Measurements from ENCODE around the gene SWI5.
A peak's percentile ranks its signal among the peaks of the same experiment; 100 is the strongest.

The SWI5 gene

GRCh38 chr9:128297221-128297773, 21.2 kb downstream of the SWI5 start:
- no peak for DNase-seq (ENCODE audit: low spot score)
- ChIA-PET POLR2A (ENCODE audit: low non-redundant PET) (no interaction called here), CTCF (interaction anchor here (0.6 to 4.8 kb wide), 3 partner anchors 13 to 44 kb away, joined by 3 to 48 read pairs (median 4); no protein-coding TSS in a partner anchor)
- no peak for TF ChIP-seq CTCF (conservative IDR thresholded peaks at IDR 0.05; ENCODE audit: low read depth)
- peak overlapping the region; percentile 71 for H3K27ac ChIP-seq

GRCh38 chr9:128298535-128299482, 22.7 kb downstream of the SWI5 start:
- ChIA-PET CTCF (interaction anchor here (0.6 to 4.8 kb wide), 3 partner anchors 23 to 43 kb away, joined by 3 to 48 read pairs (median 22); no protein-coding TSS in a partner anchor), POLR2A (ENCODE audit: low non-redundant PET) (interaction anchor here (0.7 kb wide), 2 partner anchors 21 to 34 kb away, joined by 4 to 6 read pairs; no protein-coding TSS in a partner anchor)
- no peak for TF ChIP-seq CTCF (conservative IDR thresholded peaks at IDR 0.05; ENCODE audit: low read depth)
- DNase-seq (ENCODE audit: low spot score), result no peak
- peak overlapping the region; percentile 7; the same call in 1 of the 2 replicates for H3K27ac ChIP-seq

GRCh38 chr9:128304136-128304970, 28.3 kb downstream of the SWI5 start:
- no peak for TF ChIP-seq CTCF (conservative IDR thresholded peaks at IDR 0.05; ENCODE audit: low read depth)
- CTCF ChIA-PET, result interaction anchor here (1.4 to 3.7 kb wide), 3 partner anchors 9 to 58 kb away, joined by 5 to 23 read pairs (median 15); no protein-coding TSS in a partner anchor
- no peak for DNase-seq (ENCODE audit: low spot score)
- peak overlapping the region; percentile 93 for H3K27ac ChIP-seq
- POLR2A ChIA-PET (ENCODE audit: low non-redundant PET), result no interaction called here

- TF ChIP-seq CTCF (conservative IDR thresholded peaks at IDR 0.05; ENCODE audit: low read depth), result no peak
- DNase-seq (ENCODE audit: low spot score), result no peak
- CTCF ChIA-PET, result interaction anchor here (0.7 to 3.7 kb wide), 4 partner anchors 9 to 57 kb away, joined by 3 to 23 read pairs (median 10); no protein-coding TSS in a partner anchor
- POLR2A ChIA-PET (ENCODE audit: low non-redundant PET), result no interaction called here
- peak overlapping the region; percentile 93 for H3K27ac ChIP-seq
Observed at GRCh38 chr9:128304971-128305288, 28.9 kb downstream of the SWI5 start.

- ChIA-PET POLR2A (ENCODE audit: low non-redundant PET) (no interaction called here), CTCF (interaction anchor here (0.7 to 1.3 kb wide), 3 partner anchors 12 to 32 kb away, joined by 3 to 5 read pairs (median 3); no protein-coding TSS in a partner anchor)
- peak overlapping the region; percentile 93 for H3K27ac ChIP-seq
- no peak for TF ChIP-seq CTCF (conservative IDR thresholded peaks at IDR 0.05; ENCODE audit: low read depth)
- DNase-seq (ENCODE audit: low spot score), result no peak
Observed at GRCh38 chr9:128309551-128309950, 33.5 kb downstream of the SWI5 start.
